Measurements from ENCODE around the gene FAAP100. TPM values are rescaled to one million over a fixed set of nuclear protein-coding genes. Genes with fewer than 3 reads are reported as not detected.

FAAP100 gene
- total and polyA plus RNA-seq, 7 donors = 11.6 to 16.3 (median 12.6) TPM

DNA sequence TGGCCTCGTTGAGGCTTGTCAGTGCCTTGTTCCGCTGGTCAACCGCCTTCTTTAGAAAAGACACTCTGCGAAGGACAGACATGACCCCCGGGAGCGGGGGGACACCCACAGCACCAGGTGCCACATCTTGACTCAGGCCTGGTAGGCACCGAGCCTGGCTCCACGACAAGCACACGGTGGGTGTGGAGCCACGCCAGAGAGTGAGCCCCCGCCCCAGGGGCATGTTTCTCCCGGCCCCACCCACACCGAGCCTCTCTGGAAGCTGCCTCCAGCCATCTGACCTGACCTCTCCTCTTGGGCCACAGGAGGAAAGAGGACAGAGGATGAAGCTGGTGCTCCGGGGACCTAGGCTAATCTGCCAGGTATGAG, 4.6 kb downstream of the FAAP100 start:
- intact Hi-C loops (cut with DNase I) = no loop called here
- ATAC-seq = no peak
- Histone ChIP-seq H3K27ac (no peak overlapping the region), H3K4me1 (peaks cover 9% of the 10 kb centered on the region), H3K9me3 (no peaks in the 10 kb centered on the region), H3K36me3 (ENCODE audit: insufficient read depth in 1 of 2, low read depth in 1 of 2) (peaks cover 6 to 80% of the 10 kb centered on the region in 2 donors), H3K27me3 (ENCODE audit: insufficient read depth in 3 of 3, low read length in 2 of 3) (no peaks in the 10 kb centered on the region), H3K4me3 (no peak overlapping the region)
- TF ChIP-seq, protein P1, sequence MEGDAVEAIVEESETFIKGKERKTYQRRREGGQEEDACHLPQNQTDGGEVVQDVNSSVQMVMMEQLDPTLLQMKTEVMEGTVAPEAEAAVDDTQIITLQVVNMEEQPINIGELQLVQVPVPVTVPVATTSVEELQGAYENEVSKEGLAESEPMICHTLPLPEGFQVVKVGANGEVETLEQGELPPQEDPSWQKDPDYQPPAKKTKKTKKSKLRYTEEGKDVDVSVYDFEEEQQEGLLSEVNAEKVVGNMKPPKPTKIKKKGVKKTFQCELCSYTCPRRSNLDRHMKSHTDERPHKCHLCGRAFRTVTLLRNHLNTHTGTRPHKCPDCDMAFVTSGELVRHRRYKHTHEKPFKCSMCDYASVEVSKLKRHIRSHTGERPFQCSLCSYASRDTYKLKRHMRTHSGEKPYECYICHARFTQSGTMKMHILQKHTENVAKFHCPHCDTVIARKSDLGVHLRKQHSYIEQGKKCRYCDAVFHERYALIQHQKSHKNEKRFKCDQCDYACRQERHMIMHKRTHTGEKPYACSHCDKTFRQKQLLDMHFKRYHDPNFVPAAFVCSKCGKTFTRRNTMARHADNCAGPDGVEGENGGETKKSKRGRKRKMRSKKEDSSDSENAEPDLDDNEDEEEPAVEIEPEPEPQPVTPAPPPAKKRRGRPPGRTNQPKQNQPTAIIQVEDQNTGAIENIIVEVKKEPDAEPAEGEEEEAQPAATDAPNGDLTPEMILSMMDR (IDR thresholded peaks at IDR 0.05) = no peak
- no peak for DNase-seq
- WGBS, 3 donors = 85 to 86% (median 86%) methylated on average over 13 to 14 of the region's 14 CpGs

DNA sequence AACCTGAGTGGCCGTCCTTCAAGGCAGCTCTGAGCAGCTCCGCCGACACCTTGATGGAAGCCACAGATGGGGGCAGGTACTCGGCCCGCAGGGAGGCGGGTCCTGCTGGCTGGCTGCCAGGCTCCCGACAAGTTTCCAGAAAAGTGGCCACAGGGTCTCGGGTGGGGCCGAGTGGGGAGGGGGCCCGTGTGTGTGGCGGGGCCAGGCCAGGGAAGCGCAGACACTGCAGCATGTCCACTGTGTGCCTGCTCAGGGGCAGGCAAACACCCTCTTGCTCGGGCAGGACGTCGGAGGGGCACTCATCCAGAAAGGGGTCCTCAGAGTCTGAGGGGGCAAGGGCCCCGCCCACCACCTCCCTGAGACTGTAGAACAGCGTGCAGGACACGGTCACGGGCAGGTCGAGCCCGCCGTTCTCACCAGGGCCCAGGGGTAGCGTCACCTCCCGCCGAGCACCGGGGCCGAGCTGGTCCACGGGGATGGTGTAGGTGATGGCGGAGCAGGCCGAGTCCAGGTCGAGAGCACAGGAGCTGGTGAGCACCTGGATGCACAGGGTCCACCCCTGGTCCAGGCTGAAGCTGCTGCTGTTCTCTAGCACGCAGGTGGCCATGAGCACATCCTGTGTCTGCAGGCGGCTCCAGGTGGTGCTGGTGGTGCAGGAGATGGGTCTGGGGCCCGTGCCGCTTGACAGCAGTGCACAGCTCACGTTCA, 5.1 kb downstream of the FAAP100 start:
- intact Hi-C loops (cut with DNase I) = no loop called here

DNA sequence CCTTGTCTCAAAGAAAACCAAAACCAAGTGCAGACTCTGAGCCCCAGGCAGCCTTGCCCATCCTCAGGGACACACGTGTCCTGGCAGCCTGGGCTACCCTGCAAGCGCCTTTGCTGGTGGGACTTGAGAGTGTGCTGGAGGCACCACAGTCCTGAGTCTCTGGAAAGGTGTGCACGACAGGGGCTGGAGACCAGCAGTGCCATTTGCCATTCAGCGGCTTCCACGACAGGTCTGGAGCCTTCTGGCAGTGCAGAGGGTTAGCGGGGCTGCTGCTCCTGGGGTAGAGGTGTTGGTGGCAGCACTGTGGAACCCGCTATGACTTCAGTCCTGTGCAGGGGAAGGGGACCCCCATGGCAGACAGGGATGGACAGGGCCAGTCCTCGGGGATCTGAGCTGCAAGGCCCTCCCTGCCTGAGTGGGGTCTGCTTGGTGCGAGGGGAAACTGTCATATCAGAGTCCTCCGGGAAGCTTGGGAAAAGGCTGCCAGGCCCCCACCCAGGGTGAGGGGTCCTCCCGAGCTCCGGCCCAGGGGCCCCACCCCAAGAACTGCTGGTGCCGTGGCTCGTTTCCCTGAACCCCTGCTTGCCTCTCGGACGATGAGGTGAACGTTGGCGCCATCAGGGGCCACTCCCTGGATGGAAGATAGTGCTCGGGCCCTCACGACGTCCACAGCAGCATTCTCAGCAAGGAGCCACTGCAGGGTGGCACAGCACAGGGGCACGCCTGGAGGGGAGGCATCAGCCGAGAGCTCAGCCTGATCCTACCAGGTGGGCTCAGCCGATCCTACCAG, 6.8 kb downstream of the FAAP100 start:
- WGBS, 3 donors = 86 to 95% (median 89%) methylated on average over 24 of the region's 24 CpGs

More for the DNA sequence above, 5.1 kb downstream of the FAAP100 start:
- peaks cover 7 to 85% of the 10 kb centered on the region in 2 donors for H3K36me3 ChIP-seq (ENCODE audit: insufficient read depth in 1 of 2, low read depth in 1 of 2)
- WGBS, 3 donors = 83 to 86% (median 86%) methylated on average over 34 to 36 of the region's 36 CpGs
- no peaks in the 10 kb centered on the region for H3K27me3 ChIP-seq (ENCODE audit: insufficient read depth in 3 of 3, low read length in 2 of 3)
- no peak for ATAC-seq
- TF ChIP-seq, protein P1 (IDR thresholded peaks at IDR 0.05) = no peak
- no peak for DNase-seq
- no peak overlapping the region for H3K27ac ChIP-seq
- H3K4me1 ChIP-seq = peaks cover 9% of the 10 kb centered on the region
- H3K4me3 ChIP-seq = no peak overlapping the region
- no peaks in the 10 kb centered on the region for H3K9me3 ChIP-seq

DNA sequence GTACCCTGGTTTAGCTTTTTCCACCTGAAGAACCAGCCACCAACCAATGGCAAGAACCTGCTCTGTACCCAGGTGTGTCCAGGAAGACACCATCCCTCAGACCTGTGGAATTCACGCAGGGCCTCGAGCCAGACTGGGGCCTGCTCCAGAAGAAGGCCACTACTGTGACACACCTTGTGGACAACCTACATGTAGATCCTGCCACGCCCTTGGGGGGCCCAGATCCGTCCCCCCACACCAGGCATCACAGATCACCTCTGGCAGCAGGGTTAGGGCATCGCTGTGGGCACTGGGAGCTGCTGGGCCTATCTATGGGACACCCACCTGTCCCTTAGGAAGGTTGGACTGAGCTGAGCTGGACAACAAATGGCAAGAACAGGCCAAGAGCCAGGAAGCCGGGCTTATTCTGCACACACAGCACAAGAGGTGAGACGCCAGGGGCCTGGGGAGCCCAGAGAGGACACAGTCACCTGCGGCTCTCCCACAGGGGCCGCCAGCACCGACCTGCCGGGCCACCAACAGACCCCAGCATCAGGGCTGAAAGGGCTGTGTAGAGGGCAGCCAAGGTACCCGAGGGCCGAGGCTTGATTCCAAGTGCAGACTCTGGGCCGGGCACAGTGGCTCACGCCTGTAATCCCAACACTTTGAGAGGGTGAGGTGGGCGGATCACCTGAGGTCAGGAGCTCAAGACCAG, 7.7 kb downstream of the FAAP100 start:
- no peak overlapping the region for H3K4me3 ChIP-seq
- 80 to 88% (median 84%) methylated on average over 14 to 16 of the region's 16 CpGs for WGBS, 3 donors
- H3K4me1 ChIP-seq = peaks cover 4% of the 10 kb centered on the region
- H3K27ac ChIP-seq = no peak overlapping the region
- TF ChIP-seq, protein P1 (IDR thresholded peaks at IDR 0.05) = no peak
- peaks cover 12 to 94% of the 10 kb centered on the region in 2 donors for H3K36me3 ChIP-seq (ENCODE audit: insufficient read depth in 1 of 2, low read depth in 1 of 2)
- no peaks in the 10 kb centered on the region for H3K9me3 ChIP-seq
- ATAC-seq (no peak), DNase-seq (no peak)
- intact Hi-C loops (cut with DNase I) = no loop called here
- H3K27me3 ChIP-seq (ENCODE audit: insufficient read depth in 3 of 3, low read length in 2 of 3) = no peaks in the 10 kb centered on the region

More for the DNA sequence above, 6.8 kb downstream of the FAAP100 start:
- Histone ChIP-seq H3K27ac (no peak overlapping the region), H3K36me3 (ENCODE audit: insufficient read depth in 1 of 2, low read depth in 1 of 2) (peaks cover 11 to 93% of the 10 kb centered on the region in 2 donors), H3K4me3 (no peak overlapping the region), H3K27me3 (ENCODE audit: insufficient read depth in 3 of 3, low read length in 2 of 3) (no peaks in the 10 kb centered on the region), H3K4me1 (peaks cover 4% of the 10 kb centered on the region), H3K9me3 (no peaks in the 10 kb centered on the region)
- ATAC-seq (no peak), DNase-seq (no peak)
- TF ChIP-seq, protein P1 (IDR thresholded peaks at IDR 0.05) = no peak
- intact Hi-C loops (cut with DNase I) = no loop called here

Measured in psoas muscle (tissue), 8 donors.